Testis (tissue), 2 donors: ENCODE results near the gene ORC2.

Experiments
- CTCF ChIP-seq, 3 experiments: fragments of 450-650 bp in 2 of 3; fragments of 200-600 bp in 1 of 3; sonication (generic) in 1 of 3; IDR thresholded peaks; one replicate each; pipeline ENCODE4 v1.5.1; 2016 to 2019; ENCODE audit warnings: antibody characterized with exemption in 3 of 3, mild to moderate bottlenecking in 2 of 3, moderate library complexity in 1 of 3
- POLR2A ChIP-seq: fragments of 450-650 bp; IDR thresholded peaks from one replicate; pipeline ENCODE4 v1.6.1; 2017; ENCODE audit warnings: antibody characterized with exemption, mild to moderate bottlenecking, moderate library complexity

- no peak for TF ChIP-seq CTCF (IDR thresholded peaks at IDR 0.05)
- no peak for TF ChIP-seq POLR2A
These were observed 18.7 kb downstream of the ORC2 start for GRCh38 chr2:200944467-200945394.
